ENCODE data around the gene DOCK9. TPM values are rescaled to one million over a fixed set of nuclear protein-coding genes. Genes with fewer than 3 reads are reported as not detected.

The DOCK9 gene
- total and polyA plus RNA-seq, 7 donors, result 13.8 to 39.5 (median 19.9) TPM

DNA sequence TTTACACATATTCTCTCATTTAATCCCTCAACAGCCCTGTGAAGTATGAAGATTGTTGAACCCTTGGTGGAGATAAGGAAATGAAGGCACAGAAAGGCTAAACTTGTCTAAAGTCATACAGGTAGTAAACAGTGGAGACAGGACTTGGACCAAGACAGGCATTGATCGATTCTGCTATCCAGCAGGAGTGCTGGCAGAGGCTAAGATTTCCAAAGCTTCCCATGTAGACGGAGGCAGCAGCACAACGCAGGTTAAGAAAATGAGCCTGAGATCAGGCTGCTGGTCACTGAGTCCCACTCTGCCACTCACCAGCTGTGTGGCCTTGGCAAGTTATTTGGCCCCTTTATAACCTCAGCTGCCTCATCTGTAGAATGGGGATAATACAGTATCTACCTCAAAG lies 140.0 kb downstream of the DOCK9 start:
- intact Hi-C loops (cut with DNase I), result loop anchor here in 1 of 2 donors (10.0 kb wide), 1 partner anchor 197 kb away; no protein-coding TSS in a partner anchor
- WGBS, 3 donors, result 84 to 93% (median 92%) methylated on average over 3 of the region's 3 CpGs
- Histone ChIP-seq H3K36me3 (ENCODE audit: insufficient read depth in 1 of 2, low read depth in 1 of 2) (peaks cover 0 to 9% of the 10 kb centered on the region in 2 donors), H3K4me1 (no peaks in the 10 kb centered on the region), H3K27me3 (ENCODE audit: insufficient read depth in 3 of 3, low read length in 2 of 3) (no peaks in the 10 kb centered on the region), H3K9me3 (no peaks in the 10 kb centered on the region), H3K27ac (no peak overlapping the region), H3K4me3 (no peak overlapping the region)
- TF ChIP-seq, protein P1, sequence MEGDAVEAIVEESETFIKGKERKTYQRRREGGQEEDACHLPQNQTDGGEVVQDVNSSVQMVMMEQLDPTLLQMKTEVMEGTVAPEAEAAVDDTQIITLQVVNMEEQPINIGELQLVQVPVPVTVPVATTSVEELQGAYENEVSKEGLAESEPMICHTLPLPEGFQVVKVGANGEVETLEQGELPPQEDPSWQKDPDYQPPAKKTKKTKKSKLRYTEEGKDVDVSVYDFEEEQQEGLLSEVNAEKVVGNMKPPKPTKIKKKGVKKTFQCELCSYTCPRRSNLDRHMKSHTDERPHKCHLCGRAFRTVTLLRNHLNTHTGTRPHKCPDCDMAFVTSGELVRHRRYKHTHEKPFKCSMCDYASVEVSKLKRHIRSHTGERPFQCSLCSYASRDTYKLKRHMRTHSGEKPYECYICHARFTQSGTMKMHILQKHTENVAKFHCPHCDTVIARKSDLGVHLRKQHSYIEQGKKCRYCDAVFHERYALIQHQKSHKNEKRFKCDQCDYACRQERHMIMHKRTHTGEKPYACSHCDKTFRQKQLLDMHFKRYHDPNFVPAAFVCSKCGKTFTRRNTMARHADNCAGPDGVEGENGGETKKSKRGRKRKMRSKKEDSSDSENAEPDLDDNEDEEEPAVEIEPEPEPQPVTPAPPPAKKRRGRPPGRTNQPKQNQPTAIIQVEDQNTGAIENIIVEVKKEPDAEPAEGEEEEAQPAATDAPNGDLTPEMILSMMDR (IDR thresholded peaks at IDR 0.05), result no peak
- ATAC-seq, result no peak
- no peak for DNase-seq

DNA sequence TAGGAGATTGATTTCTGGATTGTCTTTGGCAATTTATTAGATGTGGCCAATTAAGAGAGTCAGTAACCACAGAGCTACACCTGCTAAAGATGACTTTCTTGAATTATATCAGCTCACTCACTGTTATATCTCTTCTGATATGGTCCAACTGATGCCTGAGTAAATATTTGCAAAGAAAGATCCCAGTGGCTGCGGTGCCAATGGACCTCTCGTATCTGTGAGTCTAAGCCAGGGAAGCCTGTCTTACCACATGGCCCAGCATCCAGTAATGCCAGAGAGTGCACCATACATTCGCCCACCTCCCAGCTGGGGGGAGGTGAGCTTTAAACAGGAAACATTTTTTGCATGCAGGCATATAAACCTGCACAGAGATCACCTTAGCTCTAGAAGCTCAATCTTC lies 142.7 kb downstream of the DOCK9 start:
- WGBS, 3 donors, result 94 to 100% (median 95%) methylated on average over 3 of the region's 3 CpGs
- Histone ChIP-seq H3K4me1 (no peaks in the 10 kb centered on the region), H3K27ac (no peak overlapping the region), H3K27me3 (ENCODE audit: insufficient read depth in 3 of 3, low read length in 2 of 3) (no peaks in the 10 kb centered on the region), H3K9me3 (no peaks in the 10 kb centered on the region), H3K4me3 (no peak overlapping the region), H3K36me3 (ENCODE audit: insufficient read depth in 1 of 2, low read depth in 1 of 2) (peaks cover 0 to 29% of the 10 kb centered on the region in 2 donors)
- TF ChIP-seq, protein P1 (IDR thresholded peaks at IDR 0.05), result no peak
- DNase-seq (no peak), ATAC-seq (no peak)
- intact Hi-C loops (cut with DNase I), result loop anchor here in 1 of 2 donors (10.0 kb wide), 1 partner anchor 200 kb away; no protein-coding TSS in a partner anchor

- ATAC-seq (no peak), DNase-seq (no peak)
- Histone ChIP-seq H3K4me1 (no peaks in the 10 kb centered on the region), H3K27me3 (ENCODE audit: insufficient read depth in 3 of 3, low read length in 2 of 3) (no peaks in the 10 kb centered on the region), H3K27ac (no peak overlapping the region), H3K36me3 (ENCODE audit: insufficient read depth in 1 of 2, low read depth in 1 of 2) (peaks cover 0 to 29% of the 10 kb centered on the region in 2 donors), H3K4me3 (no peak overlapping the region), H3K9me3 (no peaks in the 10 kb centered on the region)
- TF ChIP-seq, protein P1 (IDR thresholded peaks at IDR 0.05), result no peak
- 37 to 57% (median 38%) methylated on average over 7 of the region's 7 CpGs for WGBS, 3 donors
- intact Hi-C loops (cut with DNase I), result loop anchor here in 1 of 2 donors (10.0 kb wide), 1 partner anchor 200 kb away; no protein-coding TSS in a partner anchor
Measured at GRCh38 chr13:98834254-98834960, 143.5 kb downstream of the DOCK9 start.

DNA sequence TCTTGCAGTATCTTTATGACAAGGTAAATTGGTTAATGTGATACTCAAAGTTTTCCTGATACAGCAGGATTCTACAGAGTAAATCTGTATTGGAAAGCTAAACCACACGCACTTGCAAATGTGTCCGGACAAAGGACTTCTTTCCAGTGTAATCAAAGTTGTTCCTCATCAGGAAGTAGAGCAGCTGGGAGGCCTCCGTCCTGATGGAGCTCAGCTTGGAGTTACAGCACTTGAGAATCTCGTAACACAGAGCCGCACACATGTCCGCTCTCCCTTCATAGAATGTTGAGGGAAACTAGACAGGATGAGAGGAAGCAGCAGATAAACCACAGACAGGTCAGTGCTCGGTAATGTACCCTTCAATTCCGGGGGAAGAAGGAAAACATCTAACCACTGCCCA lies 146.6 kb downstream of the DOCK9 start:
- Histone ChIP-seq H3K4me3 (no peak overlapping the region), H3K27ac (no peak overlapping the region), H3K9me3 (no peaks in the 10 kb centered on the region), H3K36me3 (ENCODE audit: insufficient read depth in 1 of 2, low read depth in 1 of 2) (peaks cover 0 to 38% of the 10 kb centered on the region in 2 donors), H3K27me3 (ENCODE audit: insufficient read depth in 3 of 3, low read length in 2 of 3) (no peaks in the 10 kb centered on the region), H3K4me1 (no peaks in the 10 kb centered on the region)
- WGBS, 3 donors, result 86 to 93% (median 89%) methylated on average over 8 of the region's 8 CpGs
- TF ChIP-seq, protein P1 (IDR thresholded peaks at IDR 0.05), result no peak
- ATAC-seq (no peak), DNase-seq (no peak)
- intact Hi-C loops (cut with DNase I), result loop anchor here in 1 of 2 donors (10.0 kb wide), 1 partner anchor 204 kb away; no protein-coding TSS in a partner anchor
